Activated CD4-positive, alpha-beta T cell treated with anti-CD3 and anti-CD28 coated beads, Interleukin-2, Interleukin-6, amounts not matched to agents 100 ng/mL and 50 ng/mL, durations not matched to agents 16 hours and 8 hours (primary cell): ENCODE data around the gene KRT80.

Source experiments
- DNase-seq: peaks from one replicate; pipeline ENCODE4 v3.0.0-alpha.2; 2020

The KRT80 gene

DNA sequence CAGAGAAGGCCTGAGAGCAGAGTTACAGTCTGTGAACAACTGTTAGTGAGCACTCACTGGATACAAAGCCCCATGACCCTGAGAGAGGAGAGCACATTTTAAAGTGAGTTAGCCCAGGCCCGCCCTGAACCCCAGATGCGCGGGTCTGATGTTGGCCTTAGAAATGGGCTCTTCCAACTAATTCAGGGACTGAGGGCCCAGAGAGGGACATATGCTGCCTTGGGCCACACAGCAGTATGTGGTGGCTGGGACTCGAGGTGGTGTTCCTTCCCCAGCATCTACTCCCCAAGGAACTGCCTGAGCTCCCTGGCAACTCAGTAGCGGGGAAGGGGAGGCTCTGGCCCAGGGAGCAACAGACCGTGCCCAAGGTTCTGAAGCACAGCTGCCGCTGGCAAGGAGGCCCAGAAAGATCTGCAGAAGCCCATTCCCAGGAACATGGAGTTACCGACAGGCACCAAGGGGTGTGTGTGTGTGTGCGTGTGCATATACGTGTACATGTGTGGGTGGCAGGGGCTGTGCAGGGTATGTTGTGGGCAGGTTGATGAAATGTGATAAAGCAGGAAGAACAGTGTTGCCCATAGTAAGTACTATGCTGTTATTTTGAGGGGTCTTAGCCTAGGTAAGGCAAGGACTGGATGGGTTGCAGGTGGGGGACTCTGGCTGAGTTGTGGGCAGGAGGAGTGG is 40.5 kb downstream of the KRT80 start:
- DNase-seq: no peak

DNA sequence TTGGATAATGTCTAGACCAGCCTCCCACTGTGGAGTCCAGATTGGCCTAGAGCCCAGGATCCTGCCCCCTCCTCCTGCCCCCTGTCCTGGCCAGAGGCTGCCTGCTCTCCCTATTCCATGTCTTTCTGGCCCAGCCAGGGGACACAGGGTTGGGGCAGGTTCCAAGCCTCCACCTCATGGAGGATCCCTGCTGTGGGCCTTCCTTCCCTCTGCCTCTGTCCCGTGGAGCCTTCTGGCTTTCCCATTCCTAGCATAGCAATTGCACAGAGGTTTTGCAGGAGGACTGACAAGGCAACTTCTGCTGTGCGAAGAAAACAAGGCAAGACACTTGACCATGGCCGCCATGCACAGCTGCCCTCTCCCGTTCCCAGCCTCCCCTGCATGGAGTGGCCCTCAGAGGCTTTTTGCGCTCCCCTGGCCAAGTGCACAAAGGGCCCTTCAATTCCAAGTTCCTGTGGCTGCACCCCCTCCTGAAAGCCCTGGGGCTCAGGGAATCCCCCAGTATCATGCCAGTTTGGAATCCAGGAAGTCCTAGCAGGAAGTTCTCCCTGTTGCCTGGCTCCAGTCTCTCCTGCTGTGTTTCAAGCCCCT is 42.1 kb downstream of the KRT80 start:
- no peak for DNase-seq

DNA sequence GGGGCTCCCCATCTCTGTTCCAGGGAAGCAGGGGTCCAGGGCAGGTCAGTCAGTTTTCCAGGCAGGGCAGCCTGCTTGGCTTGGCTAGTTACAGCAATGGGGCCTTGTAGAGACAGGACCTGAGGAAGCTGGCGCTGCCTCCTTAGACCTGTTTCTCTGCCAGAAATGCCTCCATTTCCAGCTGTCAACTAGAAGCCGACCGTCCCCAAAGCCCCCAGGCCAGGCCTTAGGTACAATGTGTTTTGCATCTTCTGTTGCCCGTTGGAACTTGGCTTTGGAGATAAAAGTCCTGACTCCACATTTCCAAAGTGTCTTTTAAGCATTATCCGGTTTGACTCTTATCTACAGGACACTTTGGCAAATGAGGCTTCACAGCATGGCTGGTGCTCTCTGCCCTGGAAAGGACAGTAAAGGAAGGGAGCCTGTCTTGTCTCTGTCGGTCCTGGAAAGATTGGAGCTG is 42.6 kb downstream of the KRT80 start:
- no peak for DNase-seq

DNA sequence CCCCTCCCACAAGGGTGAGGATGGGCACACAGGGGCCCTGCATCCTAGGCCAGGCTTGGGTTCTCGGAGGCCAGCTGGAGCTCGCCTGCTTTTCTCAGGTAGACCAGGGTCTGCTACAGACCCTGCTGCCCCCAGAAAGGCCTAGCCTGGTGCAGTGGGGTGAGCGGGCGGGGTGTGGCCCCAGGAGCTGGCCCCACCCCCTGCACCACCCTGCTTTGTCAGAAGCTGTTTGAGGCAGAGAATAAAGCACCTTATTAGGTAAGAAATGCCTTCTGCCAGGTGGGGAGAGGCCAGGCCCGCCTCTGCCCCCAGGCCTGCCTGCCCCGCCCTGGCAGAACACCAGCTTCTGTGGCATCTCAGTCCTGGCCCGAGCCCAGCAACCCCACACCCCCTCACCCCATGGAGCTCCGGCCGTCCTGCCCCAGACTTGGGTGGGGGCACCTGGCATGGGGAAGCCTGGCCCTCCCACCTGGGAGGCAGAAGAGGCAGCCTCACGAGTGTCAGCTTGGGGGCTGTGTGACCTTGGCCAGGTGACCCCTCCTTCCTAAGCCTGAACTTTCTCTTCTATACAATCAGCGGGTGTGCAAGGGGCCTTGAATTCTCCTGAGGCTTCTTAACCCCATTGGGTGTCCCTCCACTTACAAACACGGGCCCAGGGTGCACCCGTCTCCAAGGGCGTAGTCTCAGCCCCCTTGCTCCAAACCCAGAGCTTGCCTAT is 43.2 kb downstream of the KRT80 start:
- no peak for DNase-seq

DNA sequence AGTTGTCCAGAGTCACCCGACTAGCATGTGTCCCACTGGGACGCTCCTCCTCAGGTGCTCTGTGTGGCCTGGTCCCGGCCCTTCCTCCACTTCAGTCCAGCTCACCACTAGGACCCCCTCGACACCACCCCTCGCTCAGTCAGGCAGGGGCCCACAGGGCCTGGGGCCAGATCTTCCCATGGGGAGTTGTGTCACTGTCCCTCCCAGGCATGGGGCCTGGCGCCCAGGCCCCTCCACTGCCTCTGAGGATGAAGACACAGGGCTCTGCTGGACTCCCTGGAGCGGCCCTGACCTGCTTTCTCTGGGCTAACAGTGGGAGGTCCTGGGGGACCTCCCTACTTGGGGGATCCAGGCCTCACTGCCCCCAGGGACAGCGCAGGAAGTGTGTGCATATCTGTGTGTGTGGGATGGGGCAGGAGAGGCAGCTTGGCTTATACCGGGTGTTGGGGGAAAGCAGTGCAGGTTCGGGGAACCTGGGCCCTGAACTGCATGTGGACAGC is 43.8 kb downstream of the KRT80 start:
- DNase-seq: no peak

DNA sequence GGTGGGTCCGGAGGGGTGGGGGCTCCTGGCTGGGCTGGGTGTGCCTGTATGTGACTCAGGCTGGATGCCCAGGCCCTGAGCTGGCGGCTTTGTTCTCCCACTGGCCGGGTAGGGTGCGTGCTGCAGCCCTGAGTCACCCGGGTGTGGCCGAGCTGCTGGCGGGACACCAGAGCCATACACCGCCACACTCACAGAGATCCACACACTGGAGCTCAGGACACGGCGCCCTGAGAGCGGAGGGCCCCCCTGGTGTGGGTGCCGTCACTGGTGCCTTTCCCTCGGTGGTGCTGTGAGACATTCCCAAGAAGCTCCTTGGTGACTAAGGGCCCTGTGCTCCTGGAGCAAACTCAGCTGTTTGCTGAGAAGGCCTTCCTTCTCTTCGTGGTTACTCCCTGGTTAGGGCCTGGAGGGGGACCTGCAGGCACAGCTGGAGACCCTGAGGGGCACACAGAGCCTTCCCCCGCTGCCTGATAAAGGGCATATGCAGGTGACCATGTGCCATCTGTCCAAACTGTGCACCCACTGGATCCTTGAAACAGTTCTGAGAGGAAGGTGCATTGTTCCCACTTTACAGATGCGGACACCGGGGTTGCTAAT is 44.3 kb downstream of the KRT80 start:
- DNase-seq: no peak

DNA sequence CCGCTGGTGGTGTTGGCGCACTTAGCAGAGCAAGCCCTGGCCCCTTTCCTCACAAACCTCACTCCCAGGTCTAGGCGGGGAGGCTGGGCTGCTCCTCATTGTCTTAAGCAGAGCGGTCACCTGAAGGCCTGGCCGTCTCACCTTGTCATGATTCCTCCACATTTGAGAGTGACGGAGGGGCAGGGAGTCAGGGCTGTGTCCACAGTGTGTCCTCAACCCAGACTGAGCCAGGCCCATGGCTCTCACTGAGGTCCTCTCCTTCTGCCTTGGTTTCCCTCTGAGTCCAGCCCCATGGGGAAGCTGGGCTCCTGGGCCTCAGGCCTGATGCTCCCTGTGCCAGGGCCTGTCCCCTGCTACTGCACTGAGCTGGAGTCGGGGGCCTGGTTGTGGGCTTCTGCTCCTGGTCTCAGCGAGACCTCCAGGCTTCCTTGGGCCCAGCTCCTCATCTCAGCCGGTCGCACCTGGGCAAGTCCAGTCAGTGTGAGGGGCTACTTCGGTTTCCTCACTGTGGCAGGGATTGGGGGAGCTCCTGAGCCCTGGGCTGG is 44.9 kb downstream of the KRT80 start:
- no peak for DNase-seq

DNA sequence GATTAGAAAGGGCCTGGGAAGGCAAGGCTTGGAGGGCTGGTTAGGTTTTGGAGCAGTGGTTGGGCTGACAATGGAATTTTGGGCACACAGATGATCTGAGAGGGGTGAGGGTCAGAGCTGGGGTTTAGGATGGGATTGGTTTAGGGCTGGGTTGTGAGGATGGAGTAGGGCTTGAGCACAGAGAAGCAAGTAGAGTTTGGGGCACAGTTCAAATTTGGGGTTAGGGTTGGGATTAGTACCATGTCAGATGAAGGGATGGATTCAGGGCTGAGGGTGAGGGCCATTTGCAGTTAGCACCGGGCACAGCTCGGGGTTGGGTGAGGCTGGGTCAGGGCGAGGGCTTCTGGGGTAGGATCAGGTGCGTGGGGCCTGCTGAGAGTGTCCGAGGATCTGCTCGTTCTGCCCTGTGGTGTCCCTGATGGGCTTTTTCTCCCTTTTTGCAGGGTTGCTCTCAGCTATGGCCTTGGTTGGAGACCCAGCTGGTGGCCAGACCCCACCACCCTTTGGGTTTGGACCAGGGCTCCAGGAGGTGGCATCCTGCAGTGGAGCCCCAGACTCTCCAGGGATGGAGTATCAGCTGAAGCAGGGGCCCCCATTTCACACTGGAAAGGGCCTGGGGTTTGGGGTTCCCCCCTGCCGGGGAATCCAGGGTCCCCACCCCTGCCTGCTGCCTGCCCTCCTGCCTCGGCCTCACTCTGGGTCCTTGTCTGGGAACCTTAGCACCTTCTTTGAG is 45.6 kb downstream of the KRT80 start:
- DNase-seq: no peak

DNA sequence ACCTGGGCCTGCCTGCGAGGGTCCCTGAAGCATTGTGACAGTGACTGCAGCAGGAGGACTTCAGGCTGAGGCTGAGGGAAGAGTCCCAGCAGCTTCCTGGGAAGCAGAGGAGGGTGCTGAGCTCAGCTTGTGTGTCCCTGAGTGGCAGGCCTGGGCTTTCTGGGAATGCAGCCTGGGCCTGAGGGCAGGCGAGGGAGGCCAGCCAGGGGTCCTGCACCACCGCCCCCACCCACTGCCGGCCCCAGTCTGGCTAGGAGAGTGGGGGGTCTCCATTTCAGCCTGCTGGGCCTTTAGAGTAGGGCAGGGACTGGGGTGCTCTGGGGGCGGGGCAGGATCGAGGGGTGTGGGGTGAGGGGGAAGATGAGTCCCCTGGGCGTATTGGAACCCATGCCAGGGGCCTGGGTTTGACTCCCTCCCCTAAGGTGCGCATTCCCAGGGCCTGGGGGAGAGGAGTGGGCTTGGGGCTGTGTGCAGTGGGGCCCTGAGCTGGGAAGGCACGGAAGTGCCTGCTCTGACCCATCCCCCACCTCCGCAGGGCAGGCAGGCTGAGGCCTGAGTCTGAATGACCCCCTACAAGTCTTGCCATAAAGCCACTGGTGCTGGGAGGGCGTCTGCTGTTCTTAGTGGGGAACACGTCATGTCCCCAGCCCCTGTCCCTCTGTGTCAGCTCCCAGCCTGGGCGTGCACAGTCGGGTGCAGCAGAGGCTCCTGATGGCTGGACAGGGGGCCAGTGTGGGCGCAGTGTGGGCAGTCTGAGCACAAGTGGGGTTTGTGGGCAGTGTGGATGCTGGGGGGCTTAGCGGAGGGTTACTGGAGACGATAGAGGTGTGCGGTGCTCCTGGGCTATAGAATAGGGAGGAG is 46.4 kb downstream of the KRT80 start:
- DNase-seq: no peak

DNA sequence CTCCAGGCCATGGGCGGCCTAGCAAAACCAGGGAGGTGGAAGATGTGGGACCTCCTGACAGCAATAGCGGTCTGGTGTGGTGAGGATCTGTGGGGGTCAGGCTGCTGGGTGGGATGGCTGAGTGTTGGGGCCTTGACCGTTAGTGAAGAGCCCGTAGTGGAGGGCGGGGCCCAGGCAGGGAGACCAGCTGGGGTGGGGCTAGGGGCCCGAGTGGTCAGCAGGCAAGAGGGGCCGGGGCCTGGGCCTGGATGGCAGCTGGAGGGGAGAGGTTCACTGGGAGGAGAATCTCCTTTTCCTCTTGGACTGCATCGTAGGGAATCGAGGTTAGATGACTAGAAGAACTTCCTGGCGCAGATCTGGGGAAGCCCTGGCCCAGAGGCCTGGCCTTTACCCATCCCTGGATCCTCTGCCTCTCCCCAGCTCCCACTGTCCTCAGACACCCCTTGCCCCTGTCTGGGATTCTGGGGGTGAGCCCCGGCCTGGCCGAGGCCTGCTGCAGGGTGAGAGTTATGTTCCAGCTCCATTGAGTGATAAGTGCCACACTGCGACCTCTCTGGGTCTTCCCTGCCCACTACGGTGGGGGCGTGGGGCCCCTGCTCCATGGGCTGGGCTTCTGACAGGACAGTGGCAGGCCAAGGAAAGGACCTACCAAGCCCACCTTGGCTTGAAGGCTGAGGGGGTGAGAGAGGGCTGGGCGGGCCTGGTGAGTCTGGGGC is 47.1 kb downstream of the KRT80 start:
- no peak for DNase-seq

DNA sequence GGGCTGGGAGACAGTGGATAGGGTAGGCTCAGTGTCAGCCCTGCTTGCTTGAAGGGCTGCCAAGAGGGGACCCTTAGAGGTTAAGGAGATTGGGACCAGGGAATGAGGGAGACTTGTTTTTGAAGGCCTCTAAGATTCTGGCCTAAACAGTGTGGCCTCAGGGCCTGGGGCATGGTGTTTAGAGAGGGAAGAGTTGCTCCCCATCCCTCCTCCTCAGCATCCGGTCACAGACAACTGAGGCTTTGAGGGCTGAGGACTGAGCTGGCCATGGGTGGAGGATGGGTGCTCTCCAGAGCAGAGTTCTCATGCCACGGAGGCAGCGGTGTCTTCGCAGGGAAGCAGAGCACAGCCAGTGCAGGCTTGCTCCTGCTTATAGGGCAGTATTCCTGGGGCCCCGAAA is 49.4 kb downstream of the KRT80 start:
- no peak for DNase-seq

DNA sequence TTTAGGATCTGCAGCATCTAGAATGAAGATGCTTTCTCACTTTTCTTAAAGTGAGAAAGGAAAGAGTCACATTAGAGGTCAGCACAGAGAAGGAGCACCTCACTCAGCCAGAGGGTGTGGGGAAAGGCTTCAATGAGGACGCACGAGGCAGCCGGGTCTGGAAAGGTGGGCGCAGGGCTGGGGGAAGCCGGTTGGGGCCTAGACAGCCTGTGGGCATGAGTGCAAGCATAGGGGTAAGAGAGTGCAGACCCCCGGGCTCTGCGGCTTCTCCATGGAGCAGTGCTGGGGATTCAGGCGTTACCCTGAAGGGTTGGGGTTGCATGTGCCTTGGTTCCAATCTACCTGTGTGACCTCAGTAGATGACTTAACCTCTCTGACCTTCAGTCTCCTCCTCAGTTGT is 49.9 kb downstream of the KRT80 start:
- DNase-seq: no peak

DNA sequence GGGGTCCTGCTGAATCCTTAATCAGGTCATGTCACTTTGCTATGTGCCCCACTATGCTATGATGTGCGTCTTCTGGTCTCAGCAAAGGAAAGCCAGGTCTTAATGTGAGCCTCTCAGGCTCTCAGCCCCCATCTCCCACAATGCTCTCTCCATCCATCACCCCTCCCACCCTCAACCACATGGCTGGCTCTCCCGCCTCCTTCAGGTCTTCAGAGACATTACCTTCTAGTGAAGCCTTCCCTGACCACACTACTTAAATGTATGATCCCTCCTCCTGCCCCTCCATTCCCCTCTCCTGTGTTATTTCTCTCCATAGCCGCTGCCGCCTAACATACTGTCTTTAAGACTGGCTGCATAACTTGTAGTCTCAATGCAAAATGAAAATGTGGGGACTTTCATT is 50.5 kb downstream of the KRT80 start:
- DNase-seq: no peak

DNA sequence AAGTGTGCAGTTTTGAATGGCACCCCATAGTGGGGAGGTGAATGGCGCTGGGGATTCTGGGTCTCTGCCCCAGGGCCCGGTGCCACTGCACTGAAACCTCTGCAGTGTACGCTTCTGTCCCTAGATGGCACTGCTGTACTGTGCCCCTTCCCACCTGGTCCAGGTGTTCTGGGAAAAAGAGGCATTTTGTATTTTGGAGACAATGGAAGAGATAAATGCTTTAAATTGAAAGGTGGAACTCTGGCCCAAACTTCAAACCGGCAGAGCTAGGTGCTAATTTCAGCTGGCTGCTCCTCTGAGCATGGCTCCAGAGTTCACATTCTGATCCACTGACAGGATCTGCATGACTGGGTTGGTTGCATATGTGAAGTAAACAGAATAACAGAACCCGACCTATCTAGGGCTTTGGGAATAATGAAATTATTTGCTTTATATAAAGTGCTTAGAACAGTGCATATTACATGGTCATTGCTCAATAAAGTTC is 52.2 kb downstream of the KRT80 start:
- peak; percentile 47 for DNase-seq

DNA sequence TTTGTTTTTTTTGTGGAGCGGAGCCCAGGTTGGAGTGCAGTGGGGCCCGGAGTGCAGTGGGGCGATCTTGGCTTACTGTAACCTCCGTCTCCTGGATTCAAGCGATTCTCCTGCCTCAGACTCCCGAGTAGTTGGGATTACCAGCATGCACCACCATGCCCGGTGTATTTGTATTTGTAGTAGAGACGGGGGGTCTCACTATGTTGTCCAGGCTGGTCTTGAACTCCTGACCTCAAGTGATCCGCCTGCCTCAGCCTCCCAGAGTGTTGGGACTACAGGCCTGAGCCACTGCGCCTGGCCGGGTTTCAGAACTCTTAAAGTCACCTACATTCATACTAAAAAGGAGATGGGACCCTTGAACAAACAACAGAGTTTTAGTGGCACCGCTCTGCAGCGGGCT is 52.7 kb downstream of the KRT80 start:
- DNase-seq: no peak

DNA sequence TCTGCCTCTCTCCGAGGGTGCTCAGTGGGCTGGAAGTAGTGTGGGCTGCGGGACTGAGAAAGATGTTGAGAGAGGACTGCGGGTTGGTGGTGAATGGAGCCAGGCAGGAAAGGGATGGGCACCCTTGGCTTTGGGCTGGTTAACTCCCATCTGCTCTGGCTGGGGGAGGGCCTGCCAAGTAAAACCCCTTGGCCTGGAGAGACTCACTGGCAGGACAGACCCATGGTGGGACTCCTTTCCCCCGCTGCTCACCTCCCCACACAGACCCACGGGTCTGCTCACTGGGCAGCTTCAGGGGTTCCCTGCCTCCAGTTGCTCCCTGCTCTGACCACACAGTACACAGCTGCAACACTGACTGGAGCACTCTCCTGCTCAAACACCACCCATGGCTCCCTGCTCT is 54.1 kb downstream of the KRT80 start:
- DNase-seq: no peak

DNA sequence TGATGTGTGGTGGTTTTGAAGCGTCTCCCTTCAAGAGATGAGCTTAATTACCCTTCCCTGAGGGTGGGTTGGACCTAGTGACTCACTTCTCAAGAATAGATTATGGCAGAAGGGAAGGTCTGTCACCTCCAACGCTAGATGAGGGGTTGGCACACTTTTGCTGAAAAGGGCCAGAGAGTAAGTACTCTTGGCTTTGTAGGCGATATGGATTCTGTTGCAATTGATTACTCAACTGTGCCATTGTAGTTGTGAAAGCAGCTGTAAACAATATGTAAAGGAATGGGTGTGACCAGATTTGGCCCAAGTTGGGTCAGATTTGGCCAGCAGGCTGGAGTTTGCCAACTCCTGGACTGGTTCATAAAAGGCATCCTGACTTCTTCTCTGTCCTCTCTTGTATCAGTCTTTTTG is 59.1 kb downstream of the KRT80 start:
- no peak for DNase-seq

DNA sequence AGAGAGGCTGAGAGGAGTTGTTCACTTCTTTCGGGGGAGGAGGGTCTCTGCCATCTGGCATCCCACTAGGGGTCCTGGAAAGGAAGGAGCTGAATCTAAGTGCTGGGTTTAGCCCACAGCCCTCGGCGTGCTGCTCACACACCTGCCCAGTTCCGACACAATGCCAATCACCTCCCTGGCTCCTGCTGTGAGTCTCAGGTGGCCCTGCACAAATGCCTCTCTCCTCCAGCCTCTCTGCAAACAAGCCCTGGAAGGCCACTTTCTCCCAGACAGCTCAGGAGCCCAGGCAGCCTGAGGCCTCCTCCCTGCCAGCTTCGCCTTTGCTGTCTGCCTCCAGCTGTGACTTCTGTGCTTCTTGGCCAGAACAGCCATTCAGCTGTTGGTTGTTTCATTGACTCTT is 61.1 kb downstream of the KRT80 start:
- no peak for DNase-seq

DNA sequence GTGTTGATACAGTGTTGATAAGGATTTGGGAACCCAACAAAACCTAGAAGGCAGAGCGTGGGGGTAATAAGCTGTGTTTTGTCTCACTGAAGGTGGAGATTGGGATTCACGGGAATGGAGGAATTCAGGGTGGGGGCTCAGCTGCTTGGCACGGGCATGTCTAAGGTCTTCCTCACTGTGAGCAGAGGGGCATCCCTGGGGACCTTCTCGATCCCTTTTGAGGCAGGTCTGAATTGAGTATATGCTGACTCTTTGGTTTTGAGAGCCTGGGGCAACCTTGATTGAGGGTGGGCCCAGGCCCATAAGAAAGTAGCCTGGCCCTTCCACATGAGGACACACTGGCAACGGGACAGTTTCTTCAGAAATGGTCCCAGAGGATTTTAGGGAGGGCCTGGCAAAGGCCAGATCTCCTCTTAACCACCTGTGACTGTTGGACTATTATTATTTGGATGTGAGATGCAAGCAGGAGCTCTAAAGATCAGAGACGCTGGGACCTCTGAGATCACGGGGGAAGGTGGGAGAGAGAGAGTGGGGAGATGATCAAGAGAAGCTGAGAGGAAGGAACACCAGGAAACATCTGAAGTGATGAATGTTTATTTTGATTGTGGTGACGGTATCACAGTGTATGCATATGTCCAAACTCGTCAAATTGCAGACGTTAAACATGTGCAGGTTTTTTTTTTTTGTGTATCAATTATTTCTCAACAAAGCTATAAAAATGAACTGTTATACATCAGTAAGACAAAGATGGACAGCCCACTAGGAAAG is 63.9 kb downstream of the KRT80 start:
- DNase-seq: no peak
